ENCODE results near the gene NOX3.

NOX3 gene

DNA sequence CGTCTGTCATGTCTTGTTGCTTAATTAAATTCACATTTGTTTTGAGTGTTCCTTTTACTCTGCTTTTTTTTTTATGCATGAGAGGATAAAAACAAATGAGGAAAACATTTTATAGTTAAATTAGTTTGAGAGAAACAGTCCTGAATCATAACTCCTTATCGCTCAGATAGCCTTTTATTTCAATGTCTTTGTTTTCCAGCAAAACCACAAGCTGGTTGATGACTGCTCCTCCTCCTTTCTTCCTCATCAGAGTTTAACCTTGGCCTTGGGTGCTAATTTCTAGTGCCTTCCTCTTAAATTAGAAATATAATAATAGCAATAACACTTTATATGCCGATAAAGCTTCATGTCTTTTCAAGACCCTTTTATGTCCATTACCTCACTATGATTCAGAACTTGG lies 3.1 kb downstream of the NOX3 start:
- TF ChIP-seq, protein P1, sequence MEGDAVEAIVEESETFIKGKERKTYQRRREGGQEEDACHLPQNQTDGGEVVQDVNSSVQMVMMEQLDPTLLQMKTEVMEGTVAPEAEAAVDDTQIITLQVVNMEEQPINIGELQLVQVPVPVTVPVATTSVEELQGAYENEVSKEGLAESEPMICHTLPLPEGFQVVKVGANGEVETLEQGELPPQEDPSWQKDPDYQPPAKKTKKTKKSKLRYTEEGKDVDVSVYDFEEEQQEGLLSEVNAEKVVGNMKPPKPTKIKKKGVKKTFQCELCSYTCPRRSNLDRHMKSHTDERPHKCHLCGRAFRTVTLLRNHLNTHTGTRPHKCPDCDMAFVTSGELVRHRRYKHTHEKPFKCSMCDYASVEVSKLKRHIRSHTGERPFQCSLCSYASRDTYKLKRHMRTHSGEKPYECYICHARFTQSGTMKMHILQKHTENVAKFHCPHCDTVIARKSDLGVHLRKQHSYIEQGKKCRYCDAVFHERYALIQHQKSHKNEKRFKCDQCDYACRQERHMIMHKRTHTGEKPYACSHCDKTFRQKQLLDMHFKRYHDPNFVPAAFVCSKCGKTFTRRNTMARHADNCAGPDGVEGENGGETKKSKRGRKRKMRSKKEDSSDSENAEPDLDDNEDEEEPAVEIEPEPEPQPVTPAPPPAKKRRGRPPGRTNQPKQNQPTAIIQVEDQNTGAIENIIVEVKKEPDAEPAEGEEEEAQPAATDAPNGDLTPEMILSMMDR (IDR thresholded peaks at IDR 0.05): no peak

DNA sequence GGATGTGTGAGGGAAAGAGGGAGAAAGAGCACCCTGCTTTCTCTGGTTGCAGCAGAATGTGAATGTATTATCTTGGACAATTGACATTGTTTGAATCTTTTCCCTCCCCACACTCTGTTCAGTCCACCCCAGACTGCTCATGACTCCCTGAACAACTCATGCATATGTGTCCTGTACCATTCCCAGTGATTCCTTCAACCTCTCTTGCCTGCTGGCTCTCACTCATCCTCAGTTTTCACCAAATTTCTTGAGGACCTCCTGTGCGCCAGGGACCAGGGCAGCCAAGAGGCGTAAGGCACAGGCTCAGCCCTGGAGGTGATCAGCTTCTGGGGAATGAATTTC lies 5.4 kb downstream of the NOX3 start:
- TF ChIP-seq, protein P1 (IDR thresholded peaks at IDR 0.05): no peak

DNA sequence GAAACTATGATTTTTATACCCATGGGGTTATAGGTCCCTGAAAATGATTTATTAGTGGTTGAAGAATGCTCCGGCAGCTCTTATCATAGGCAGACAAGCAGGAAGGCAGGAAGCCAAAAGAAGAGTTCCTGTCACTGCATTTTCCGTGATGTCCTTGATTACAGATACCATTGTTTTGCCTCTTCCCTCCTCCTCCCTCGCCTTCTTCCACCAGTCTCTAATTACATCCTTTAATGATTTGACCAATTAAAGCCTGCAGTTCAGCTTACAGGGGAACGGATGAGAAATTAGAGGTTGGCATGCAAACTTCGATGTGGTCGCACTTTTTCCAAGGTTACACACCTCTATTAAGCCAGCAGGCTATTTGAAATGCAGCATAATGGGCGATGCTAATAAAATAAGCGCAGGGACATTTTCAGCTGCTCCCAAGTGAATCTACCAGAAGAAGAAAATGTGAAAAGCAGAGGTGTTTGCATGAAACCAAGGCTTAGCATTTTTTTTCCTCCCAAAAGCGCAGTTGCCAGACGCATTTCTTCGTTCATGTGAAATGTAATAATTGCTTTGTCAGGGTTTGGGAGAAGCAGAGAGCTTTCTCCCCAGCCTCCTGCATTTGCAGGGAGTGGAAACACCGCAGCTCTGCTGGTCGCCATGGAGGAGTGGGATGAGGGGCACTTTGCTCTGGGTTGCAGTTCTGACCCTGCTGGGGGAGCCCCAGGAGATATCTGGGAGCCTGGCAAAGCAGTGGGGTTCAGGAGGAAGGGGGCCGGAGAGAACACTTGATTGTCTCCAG lies 6.0 kb downstream of the NOX3 start:
- TF ChIP-seq, protein P1 (IDR thresholded peaks at IDR 0.05): no peak

DNA sequence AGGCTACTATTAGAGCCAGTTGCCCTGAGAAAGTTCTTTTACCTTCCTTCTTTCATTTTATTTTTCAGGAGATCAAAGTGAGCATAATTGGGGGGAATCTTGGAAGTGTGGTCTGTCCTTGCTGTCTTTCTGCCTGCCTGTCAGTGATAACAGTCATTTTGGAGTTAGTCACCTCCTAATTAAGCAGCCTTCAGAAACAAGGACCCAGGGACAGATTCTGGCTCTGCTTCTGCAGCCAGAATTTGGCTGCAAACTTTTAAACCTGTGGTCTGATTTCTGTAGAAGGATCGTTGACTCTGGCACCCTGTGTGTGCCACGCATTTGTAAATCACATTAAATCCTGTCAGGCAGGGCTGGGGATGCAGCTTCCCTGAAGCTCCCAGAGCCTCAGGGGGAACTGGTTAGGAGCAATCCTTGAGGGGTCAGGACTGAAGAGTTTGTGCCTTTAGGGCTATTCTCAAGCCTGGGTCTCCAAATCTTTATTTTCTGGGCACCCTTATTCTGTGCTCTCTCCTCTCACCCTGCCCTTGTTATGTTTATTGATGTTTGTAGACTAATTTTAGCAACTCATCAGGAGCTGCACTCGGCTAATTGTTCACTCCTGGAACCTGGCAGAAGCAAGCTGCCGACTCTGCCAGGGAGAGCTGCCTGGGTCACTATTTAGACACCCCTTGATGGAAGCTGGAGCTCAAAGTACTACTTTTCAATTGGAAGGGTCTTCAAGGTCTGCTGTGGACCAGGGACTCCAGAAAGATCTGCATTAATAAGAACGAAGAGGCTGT lies 6.8 kb downstream of the NOX3 start:
- TF ChIP-seq, protein P1 (IDR thresholded peaks at IDR 0.05): no peak

DNA sequence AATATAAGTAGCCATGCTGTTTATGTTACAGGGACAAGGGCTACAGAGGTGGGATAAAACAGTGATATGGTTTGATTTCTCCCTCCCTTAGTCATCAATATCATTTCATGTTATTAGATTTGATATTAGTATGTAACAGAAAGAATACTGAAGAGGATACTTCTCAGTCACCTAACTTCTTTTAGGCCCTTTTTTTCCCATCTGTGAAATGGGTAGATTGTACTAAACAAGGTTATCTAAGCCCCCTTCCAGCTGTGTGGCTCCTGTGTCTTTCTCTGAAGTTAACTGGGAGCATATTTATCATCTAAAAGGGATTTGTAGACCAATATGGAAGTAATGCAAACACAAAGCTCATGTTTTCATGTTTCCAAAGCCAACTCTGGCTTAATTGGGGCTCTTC lies 7.7 kb downstream of the NOX3 start:
- TF ChIP-seq, protein P1 (IDR thresholded peaks at IDR 0.05): no peak

DNA sequence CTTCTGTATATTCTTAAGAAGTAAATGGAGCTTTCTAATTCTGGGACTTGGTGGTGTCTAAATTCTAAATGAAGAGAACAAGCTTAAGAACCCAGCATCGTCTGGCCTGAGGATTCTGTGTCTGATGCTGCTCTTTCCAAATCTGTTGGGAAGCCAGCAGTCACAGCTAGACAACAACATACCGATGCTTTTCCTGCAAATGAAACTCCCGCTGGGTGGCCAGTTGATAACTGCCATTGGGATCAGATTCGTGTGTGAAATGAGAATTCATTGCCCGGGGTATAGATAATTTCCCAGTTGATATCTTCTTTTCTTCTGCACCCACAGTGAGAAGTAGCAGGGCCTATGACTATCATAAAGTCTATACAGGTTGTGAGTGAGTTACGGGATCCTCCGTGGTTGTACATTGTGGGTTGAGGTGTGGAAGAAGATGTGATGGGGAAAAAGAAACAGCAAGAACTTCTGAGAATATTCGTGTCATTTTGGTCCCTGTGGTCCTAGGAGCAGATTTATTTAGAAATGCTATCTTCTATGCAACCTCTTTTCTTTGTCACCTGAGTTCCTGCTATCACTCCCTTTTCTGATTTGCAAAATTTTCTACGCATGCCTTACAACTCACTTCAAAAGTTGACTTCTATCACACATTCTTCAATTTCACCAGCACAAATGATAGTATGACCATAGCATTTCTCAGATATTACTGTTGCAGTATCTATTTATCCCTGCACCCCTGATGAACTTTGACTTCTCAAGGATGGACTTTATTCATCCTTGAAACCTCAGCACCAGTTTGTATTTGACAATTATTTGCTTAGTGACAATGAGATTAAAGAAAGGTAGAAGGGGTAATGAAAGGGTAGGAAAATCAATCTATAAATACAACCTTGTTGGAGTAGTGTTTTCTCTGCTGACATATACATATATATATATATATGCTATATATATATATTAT lies 10.4 kb downstream of the NOX3 start:
- TF ChIP-seq, protein P1 (IDR thresholded peaks at IDR 0.05): no peak

Measured in LNCAP (cell line).